Panc1 (cell line): ENCODE measurements around the gene ZC2HC1B.

Experiments
- CTCF ChIP-seq: fragments of 450-650 bp; IDR thresholded peaks from 2 replicates; pipeline ENCODE4 v1.5.1; 2017; ENCODE audit warnings: mild to moderate bottlenecking
- REST ChIP-seq, 2 experiments: IDR thresholded peaks; 2 replicates each; pipeline ENCODE4 v1.6.1; 2011 to 2012; ENCODE audit warnings: low read depth in 2 of 2, control low read depth in 1 of 2, low read length in 1 of 2, mild to moderate bottlenecking in 1 of 2, moderate library complexity in 1 of 2; ENCODE audit not compliant: insufficient read depth in 1 of 2

- no peak for TF ChIP-seq CTCF
- no peak for TF ChIP-seq REST (IDR thresholded peaks at IDR 0.05; ENCODE audit: insufficient read depth in 1 of 2, low read depth in 2 of 2, low read length in 1 of 2)
Observed at GRCh38 chr6:143959927-143960326, 95.7 kb downstream of the ZC2HC1B start.
